ENCODE measurements around the gene PLEKHA1.

PLEKHA1 gene

GRCh38 chr10:122422266-122422989 is 47.9 kb downstream of the PLEKHA1 start:
- no peak overlapping the region for H3K4me3 ChIP-seq (ENCODE audit: low read depth, low read length)
- TF ChIP-seq CTCF (IDR thresholded peaks at IDR 0.05; ENCODE audit: insufficient read depth, low read length, missing control alignments), result no peak
- POLR2A ChIA-PET, result no interaction called here
- CTCF ChIA-PET, result interaction anchor here (0.7 to 4.7 kb wide), 5 partner anchors 12 to 143 kb away, joined by 3 to 53 read pairs (median 4); no protein-coding TSS in a partner anchor
- no peak for DNase-seq (ENCODE audit: low read depth, low spot score)

DNA sequence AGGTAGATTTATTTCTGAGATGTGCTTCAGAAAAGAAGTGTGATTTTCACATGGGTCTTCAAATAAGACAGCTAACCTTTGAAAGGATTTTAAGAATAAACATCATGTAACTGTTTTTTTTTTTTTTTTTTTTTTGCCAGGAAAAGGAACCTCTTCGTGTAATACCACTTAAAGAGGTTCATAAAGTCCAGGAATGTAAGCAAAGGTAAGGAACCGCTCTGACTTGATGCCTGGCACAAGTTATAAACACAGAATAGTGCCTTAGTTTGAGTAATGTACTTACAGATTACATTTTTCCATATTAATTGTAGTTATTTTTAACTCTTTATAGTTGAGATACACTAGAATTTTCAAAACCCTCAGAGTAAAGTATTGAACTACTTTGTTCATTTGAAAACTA is 49.6 kb downstream of the PLEKHA1 start:
- POLR2A ChIA-PET, result interaction anchor here (0.5 kb wide), 1 partner anchor 80 kb away, joined by 3 read pairs; no protein-coding TSS in a partner anchor
- CTCF ChIA-PET, result interaction anchor here (0.8 to 4.7 kb wide), 6 partner anchors 11 to 142 kb away, joined by 3 to 53 read pairs (median 4); no protein-coding TSS in a partner anchor
- no peak overlapping the region for H3K4me3 ChIP-seq (ENCODE audit: low read depth, low read length)
- no peak for DNase-seq (ENCODE audit: low read depth, low spot score)
- TF ChIP-seq CTCF (IDR thresholded peaks at IDR 0.05; ENCODE audit: insufficient read depth, low read length, missing control alignments), result no peak

- TF ChIP-seq CTCF (IDR thresholded peaks at IDR 0.05; ENCODE audit: insufficient read depth, low read length, missing control alignments), result no peak
- no peak overlapping the region for H3K4me3 ChIP-seq (ENCODE audit: low read depth, low read length)
- DNase-seq (ENCODE audit: low read depth, low spot score), result no peak
- ChIA-PET POLR2A (no interaction called here), CTCF (interaction anchor here (0.6 to 1.5 kb wide), 2 partner anchors 8 to 128 kb away, joined by 3 to 5 read pairs; no protein-coding TSS in a partner anchor)
Observed at GRCh38 chr10:122426829-122427228, 52.3 kb downstream of the PLEKHA1 start.

- TF ChIP-seq CTCF (IDR thresholded peaks at IDR 0.05; ENCODE audit: insufficient read depth, low read length, missing control alignments), result no peak
- no peak overlapping the region for H3K4me3 ChIP-seq (ENCODE audit: low read depth, low read length)
- no peak for DNase-seq (ENCODE audit: low read depth, low spot score)
- CTCF ChIA-PET, result interaction anchor here (0.6 to 1.5 kb wide), 3 partner anchors 8 to 128 kb away, joined by 3 to 5 read pairs (median 5); no protein-coding TSS in a partner anchor
- POLR2A ChIA-PET, result no interaction called here
Observed at GRCh38 chr10:122427280-122427679, 52.8 kb downstream of the PLEKHA1 start.

DNA sequence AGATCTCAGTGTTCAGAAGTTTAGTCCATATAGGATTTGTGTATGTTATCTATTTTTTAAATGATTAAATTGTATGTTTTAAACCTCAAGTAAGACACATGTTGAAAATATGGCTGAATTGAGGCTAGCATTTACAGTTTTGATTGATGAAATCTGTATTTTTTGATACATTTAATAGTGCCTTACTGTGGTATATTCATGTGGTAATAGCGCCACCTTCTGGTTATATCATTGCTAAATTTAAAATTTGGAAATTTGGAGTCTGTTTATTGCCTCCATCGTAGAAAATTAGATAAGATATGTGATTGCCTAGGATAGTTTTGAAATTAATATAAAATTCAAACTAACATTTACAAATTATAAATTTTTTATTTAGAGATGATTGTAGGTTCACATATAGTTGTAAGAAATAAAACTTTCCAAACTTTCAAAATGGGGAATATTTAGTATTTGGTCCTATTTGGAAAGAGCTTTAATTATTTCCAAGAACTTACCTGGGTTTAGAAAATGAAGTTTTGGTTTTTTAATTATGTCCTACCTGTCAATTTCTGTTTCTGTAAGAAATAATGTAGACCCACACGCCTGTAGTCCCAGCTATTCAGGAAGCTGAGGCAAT is 60.8 kb downstream of the PLEKHA1 start:
- ChIA-PET POLR2A (no interaction called here), CTCF (interaction anchor here (0.7 to 7.7 kb wide), 54 partner anchors 8 to 317 kb away, joined by 3 to 203 read pairs (median 5); partner anchors contain the start of genes ARMS2 and PLEKHA1)
- H3K4me3 ChIP-seq (ENCODE audit: low read depth, low read length), result no peak overlapping the region
- DNase-seq (ENCODE audit: low read depth, low spot score), result no peak
- no peak for TF ChIP-seq CTCF (IDR thresholded peaks at IDR 0.05; ENCODE audit: insufficient read depth, low read length, missing control alignments)

- POLR2A ChIA-PET, result interaction anchor here (0.8 to 0.9 kb wide), 2 partner anchors 10 to 27 kb away, joined by 3 to 5 read pairs; no protein-coding TSS in a partner anchor
- TF ChIP-seq CTCF (IDR thresholded peaks at IDR 0.05; ENCODE audit: insufficient read depth, low read length, missing control alignments), result no peak
- CTCF ChIA-PET, result interaction anchor here (0.9 to 5.9 kb wide), 8 partner anchors 9 to 300 kb away, joined by 3 to 52 read pairs (median 5); no protein-coding TSS in a partner anchor
- no peak overlapping the region for H3K4me3 ChIP-seq (ENCODE audit: low read depth, low read length)
- no peak for DNase-seq (ENCODE audit: low read depth, low spot score)
Observed at GRCh38 chr10:122441961-122442360, 67.5 kb downstream of the PLEKHA1 start.
